ENCODE results near the gene KLHL13.
A peak's percentile ranks its signal among the peaks of the same experiment; 100 is the strongest.
"Not testable (repeated sequence)": the region's sequence is repeated elsewhere in the genome, so short reads cannot be mapped to it uniquely, and the experiment has no call there.

The KLHL13 gene

GRCh38 chrX:118116713-118117550 is at the start of gene KLHL13:
TSS of gene KLHL13 (minus strand) at chrX:118116810. CDS start at chrX:118028473, 88,337 bp downstream.
- Histone ChIP-seq H3K9me3 (ENCODE audit: insufficient read depth, low read length) (no peaks in the 10 kb centered on the region), H3K9ac (ENCODE audit: insufficient read length, low read depth) (peak within 1 kb of the TSS; percentile 81), H3K4me3 (ENCODE audit: insufficient read length, low read depth) (peak within 1 kb of the TSS; percentile 78), H3K27me3 (ENCODE audit: insufficient read depth, insufficient read length) (peaks cover 16% of the 10 kb centered on the region), H3K36me3 (ENCODE audit: insufficient read depth, insufficient read length, low read length) (no peaks in the 10 kb centered on the region), H3K4me1 (ENCODE audit: insufficient read depth, insufficient read length) (no peaks in the 10 kb centered on the region)
- TF ChIP-seq ZNF274 (IDR thresholded peaks at IDR 0.05; ENCODE audit: low read depth, low read length) (no peak), YY1 (IDR thresholded peaks at IDR 0.05; ENCODE audit: insufficient read depth, insufficient read length) (no peak), SUZ12 (IDR thresholded peaks at IDR 0.05; ENCODE audit: extremely low read depth, insufficient read depth, insufficient read length) (no peak)
- no peak for DNase-seq (ENCODE audit: low read depth, low spot score)

GRCh38 chrX:118164138-118164537 is 47.5 kb upstream of the KLHL13 start:
- no peaks in the 10 kb centered on the region for H3K9me3 ChIP-seq (ENCODE audit: insufficient read depth, low read length)
- no peaks in the 10 kb centered on the region for H3K4me1 ChIP-seq (ENCODE audit: insufficient read depth, insufficient read length)
- H3K27me3 ChIP-seq (ENCODE audit: insufficient read depth, insufficient read length) = no peaks in the 10 kb centered on the region
- TF ChIP-seq ZNF274 (IDR thresholded peaks at IDR 0.05; ENCODE audit: low read depth, low read length) (no peak), YY1 (IDR thresholded peaks at IDR 0.05; ENCODE audit: insufficient read depth, insufficient read length) (no peak), SUZ12 (IDR thresholded peaks at IDR 0.05; ENCODE audit: extremely low read depth, insufficient read depth, insufficient read length) (no peak)
- no peak overlapping the region for H3K9ac ChIP-seq (ENCODE audit: insufficient read length, low read depth)
- H3K4me3 ChIP-seq (ENCODE audit: insufficient read length, low read depth) = no peak overlapping the region
- H3K36me3 ChIP-seq (ENCODE audit: insufficient read depth, insufficient read length, low read length) = no peaks in the 10 kb centered on the region
- DNase-seq (ENCODE audit: low read depth, low spot score) = no peak

- H3K9me3 ChIP-seq (ENCODE audit: insufficient read depth, low read length) = no peaks in the 10 kb centered on the region
- DNase-seq (ENCODE audit: low read depth, low spot score) = no peak
- H3K9ac ChIP-seq (ENCODE audit: insufficient read length, low read depth) = no peak overlapping the region
- H3K27me3 ChIP-seq (ENCODE audit: insufficient read depth, insufficient read length) = no peaks in the 10 kb centered on the region
- H3K36me3 ChIP-seq (ENCODE audit: insufficient read depth, insufficient read length, low read length) = no peaks in the 10 kb centered on the region
- H3K4me1 ChIP-seq (ENCODE audit: insufficient read depth, insufficient read length) = no peaks in the 10 kb centered on the region
- no peak overlapping the region for H3K4me3 ChIP-seq (ENCODE audit: insufficient read length, low read depth)
- TF ChIP-seq SUZ12 (IDR thresholded peaks at IDR 0.05; ENCODE audit: extremely low read depth, insufficient read depth, insufficient read length) (no peak), ZNF274 (IDR thresholded peaks at IDR 0.05; ENCODE audit: low read depth, low read length) (no peak), YY1 (IDR thresholded peaks at IDR 0.05; ENCODE audit: insufficient read depth, insufficient read length) (no peak)
These were observed 40.5 kb upstream of the KLHL13 start for GRCh38 chrX:118156953-118157608.

- Histone ChIP-seq H3K4me1 (ENCODE audit: insufficient read depth, insufficient read length) (no peaks in the 10 kb centered on the region), H3K9me3 (ENCODE audit: insufficient read depth, low read length) (no peaks in the 10 kb centered on the region), H3K4me3 (ENCODE audit: insufficient read length, low read depth) (no peak overlapping the region), H3K36me3 (ENCODE audit: insufficient read depth, insufficient read length, low read length) (no peaks in the 10 kb centered on the region), H3K9ac (ENCODE audit: insufficient read length, low read depth) (no peak overlapping the region), H3K27me3 (ENCODE audit: insufficient read depth, insufficient read length) (no peaks in the 10 kb centered on the region)
- TF ChIP-seq YY1 (IDR thresholded peaks at IDR 0.05; ENCODE audit: insufficient read depth, insufficient read length) = no peak
- TF ChIP-seq ZNF274 (IDR thresholded peaks at IDR 0.05; ENCODE audit: low read depth, low read length) = no peak
- TF ChIP-seq SUZ12 (IDR thresholded peaks at IDR 0.05; ENCODE audit: extremely low read depth, insufficient read depth, insufficient read length) = no peak
- DNase-seq (ENCODE audit: low read depth, low spot score) = no peak
These were observed 39.8 kb upstream of the KLHL13 start for GRCh38 chrX:118156254-118156952.

- Histone ChIP-seq H3K27me3 (ENCODE audit: insufficient read depth, insufficient read length) (no peaks in the 10 kb centered on the region), H3K9me3 (ENCODE audit: insufficient read depth, low read length) (no peaks in the 10 kb centered on the region), H3K4me3 (ENCODE audit: insufficient read length, low read depth) (no peak overlapping the region), H3K4me1 (ENCODE audit: insufficient read depth, insufficient read length) (no peaks in the 10 kb centered on the region), H3K9ac (ENCODE audit: insufficient read length, low read depth) (no peak overlapping the region), H3K36me3 (ENCODE audit: insufficient read depth, insufficient read length, low read length) (no peaks in the 10 kb centered on the region)
- TF ChIP-seq ZNF274 (IDR thresholded peaks at IDR 0.05; ENCODE audit: low read depth, low read length) = no peak
- no peak for TF ChIP-seq SUZ12 (IDR thresholded peaks at IDR 0.05; ENCODE audit: extremely low read depth, insufficient read depth, insufficient read length)
- no peak for TF ChIP-seq YY1 (IDR thresholded peaks at IDR 0.05; ENCODE audit: insufficient read depth, insufficient read length)
- no peak for DNase-seq (ENCODE audit: low read depth, low spot score)
These were observed 36.7 kb upstream of the KLHL13 start for GRCh38 chrX:118153270-118153669.

- Histone ChIP-seq H3K4me3 (ENCODE audit: insufficient read length, low read depth) (no peak overlapping the region), H3K4me1 (ENCODE audit: insufficient read depth, insufficient read length) (no peaks in the 10 kb centered on the region), H3K9ac (ENCODE audit: insufficient read length, low read depth) (no peak overlapping the region), H3K9me3 (ENCODE audit: insufficient read depth, low read length) (no peaks in the 10 kb centered on the region), H3K27me3 (ENCODE audit: insufficient read depth, insufficient read length) (no peaks in the 10 kb centered on the region), H3K36me3 (ENCODE audit: insufficient read depth, insufficient read length, low read length) (no peaks in the 10 kb centered on the region)
- TF ChIP-seq SUZ12 (IDR thresholded peaks at IDR 0.05; ENCODE audit: extremely low read depth, insufficient read depth, insufficient read length) = no peak
- TF ChIP-seq YY1 (IDR thresholded peaks at IDR 0.05; ENCODE audit: insufficient read depth, insufficient read length) = no peak
- TF ChIP-seq ZNF274 (IDR thresholded peaks at IDR 0.05; ENCODE audit: low read depth, low read length) = no peak
- DNase-seq (ENCODE audit: low read depth, low spot score) = no peak
These were observed 36.1 kb upstream of the KLHL13 start for GRCh38 chrX:118152721-118153120.

- Histone ChIP-seq H3K9me3 (ENCODE audit: insufficient read depth, low read length) (no peaks in the 10 kb centered on the region), H3K36me3 (ENCODE audit: insufficient read depth, insufficient read length, low read length) (no peaks in the 10 kb centered on the region), H3K4me1 (ENCODE audit: insufficient read depth, insufficient read length) (no peaks in the 10 kb centered on the region), H3K9ac (ENCODE audit: insufficient read length, low read depth) (no peak overlapping the region), H3K27me3 (ENCODE audit: insufficient read depth, insufficient read length) (no peaks in the 10 kb centered on the region), H3K4me3 (ENCODE audit: insufficient read length, low read depth) (no peak overlapping the region)
- TF ChIP-seq ZNF274 (IDR thresholded peaks at IDR 0.05; ENCODE audit: low read depth, low read length) = no peak
- no peak for TF ChIP-seq SUZ12 (IDR thresholded peaks at IDR 0.05; ENCODE audit: extremely low read depth, insufficient read depth, insufficient read length)
- TF ChIP-seq YY1 (IDR thresholded peaks at IDR 0.05; ENCODE audit: insufficient read depth, insufficient read length) = no peak
- no peak for DNase-seq (ENCODE audit: low read depth, low spot score)
These were observed 32.1 kb upstream of the KLHL13 start for GRCh38 chrX:118148737-118149136.

GRCh38 chrX:118147771-118148170 is 31.2 kb upstream of the KLHL13 start:
- DNase-seq (ENCODE audit: low read depth, low spot score); H3K9me3 ChIP-seq (ENCODE audit: insufficient read depth, low read length); H3K4me3 ChIP-seq (ENCODE audit: insufficient read length, low read depth); H3K9ac ChIP-seq (ENCODE audit: insufficient read length, low read depth); H3K4me1 ChIP-seq (ENCODE audit: insufficient read depth, insufficient read length); H3K36me3 ChIP-seq (ENCODE audit: insufficient read depth, insufficient read length, low read length); H3K27me3 ChIP-seq (ENCODE audit: insufficient read depth, insufficient read length): not testable (repeated sequence)

Measured in NT2/D1 (cell line).